BLaER1 treated with 17β-estradiol and CSF1 and Interleukin-3, amounts not matched to agents 10 nM and 100 nM (cell line): ENCODE results near the gene ABHD17A.

Experiments
- H3K27ac ChIP-seq, 11 experiments: shearing (Covaris generic); formaldehyde crosslinking; 2 replicates each; pipeline ENCODE4 v1.8.1; 2022
- H3K27me3 ChIP-seq, 11 experiments: shearing (Covaris generic); formaldehyde crosslinking; 2 replicates each; pipeline ENCODE4 v1.8.1; 2022
- H3K36me3 ChIP-seq, 11 experiments: shearing (Covaris generic); formaldehyde crosslinking; 2 replicates each; pipeline ENCODE4 v1.8.1; 2022
- H3K4me1 ChIP-seq, 10 experiments: shearing (Covaris generic); formaldehyde crosslinking; 2 replicates each; pipeline ENCODE4 v1.8.1; 2022
- H3K4me2 ChIP-seq, 11 experiments: shearing (Covaris generic); formaldehyde crosslinking; 2 replicates each; pipeline ENCODE4 v1.8.1; 2022
- H3K4me3 ChIP-seq, 10 experiments: shearing (Covaris generic); formaldehyde crosslinking; 2 replicates each; pipeline ENCODE4 v1.8.1; 2022
- H3K9ac ChIP-seq, 11 experiments: shearing (Covaris generic); formaldehyde crosslinking; 2 replicates each; pipeline ENCODE4 v1.8.1; 2022
- H3K9me3 ChIP-seq, 11 experiments: shearing (Covaris generic); formaldehyde crosslinking; replicated peaks in 1 of 11; 2 replicates each; pipeline ENCODE4 v1.8.1; 2022
- H4K20me1 ChIP-seq, 11 experiments: shearing (Covaris generic); formaldehyde crosslinking; 2 replicates each; pipeline ENCODE4 v1.8.1; 2022
- Cebpa-rat ChIP-seq, 11 experiments: shearing (Covaris generic); IDR thresholded peaks; 2 replicates each; pipeline ENCODE4 v1.8.1; 2022

Gene ABHD17A

GRCh38 chr19:1862424-1863327, 22.6 kb downstream of the ABHD17A start:
- Histone ChIP-seq H3K4me3 (peak overlapping the region; percentile 79 to 100 (median 95)), H3K4me1 (peaks cover 34 to 52% (median 49%) of the 10 kb centered on the region in 10 experiments), H3K27ac (peak overlapping the region; percentile 73 to 100 (median 94)), H4K20me1 (peaks cover 46 to 60% (median 49%) of the 10 kb centered on the region in 11 experiments), H3K36me3 (peaks cover 0 to 8% (median 0%) of the 10 kb centered on the region in 11 experiments; a peak in 3 of 22 replicates), H3K9ac (peak overlapping the region; percentile 88 to 98 (median 95)), H3K9me3 (no peaks in the 10 kb centered on the region), H3K4me2 (peak overlapping the region; percentile 98 to 100 (median 99)), H3K27me3 (no peaks in the 10 kb centered on the region)
- TF ChIP-seq Cebpa-rat (IDR thresholded peaks at IDR 0.05), result no peak

- peaks cover 0 to 3% (median 0%) of the 10 kb centered on the region in 11 experiments; a peak in 3 of 22 replicates for H3K36me3 ChIP-seq
- H3K9ac ChIP-seq, result peak overlapping the region; percentile 88 to 98 (median 95)
- H3K27ac ChIP-seq, result peak overlapping the region; percentile 42 to 100 (median 94); a peak in 21 of 22 replicates
- no peaks in the 10 kb centered on the region for H3K27me3 ChIP-seq
- no peaks in the 10 kb centered on the region for H3K9me3 ChIP-seq
- TF ChIP-seq Cebpa-rat (IDR thresholded peaks at IDR 0.05), result no peak
- H4K20me1 ChIP-seq, result peaks cover 46 to 60% (median 51%) of the 10 kb centered on the region in 11 experiments
- peak overlapping the region; percentile 98 to 100 (median 99) for H3K4me2 ChIP-seq
- peak overlapping the region; percentile 79 to 100 (median 95) for H3K4me3 ChIP-seq
- H3K4me1 ChIP-seq, result peaks cover 35 to 58% (median 54%) of the 10 kb centered on the region in 10 experiments
Observed at GRCh38 chr19:1862068-1862423, 23.2 kb downstream of the ABHD17A start.

DNA sequence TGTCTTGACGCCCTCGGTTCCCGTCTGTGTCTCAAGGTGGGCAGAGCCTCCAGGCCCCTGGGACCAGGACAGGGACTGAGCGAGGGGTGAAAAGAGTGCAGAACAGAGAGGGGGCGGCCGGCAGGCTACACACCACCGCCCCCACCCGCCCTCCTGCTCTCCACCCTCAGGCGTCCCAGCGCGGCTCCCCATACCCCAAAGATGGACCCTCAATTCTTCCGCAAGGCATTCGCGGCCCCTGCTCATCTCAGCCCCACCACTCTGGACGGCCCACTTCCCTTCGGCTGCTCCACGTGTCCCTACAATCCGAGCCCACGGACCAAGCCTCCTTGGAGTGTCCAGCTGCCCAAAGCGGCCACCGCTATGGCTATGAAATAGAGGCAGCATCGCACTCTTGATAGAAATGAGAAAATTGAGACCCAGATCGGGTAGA, 23.7 kb downstream of the ABHD17A start:
- peak overlapping the region; percentile 79 to 100 (median 95) for H3K4me3 ChIP-seq
- H4K20me1 ChIP-seq, result peaks cover 46 to 64% (median 51%) of the 10 kb centered on the region in 11 experiments
- H3K9me3 ChIP-seq, result no peaks in the 10 kb centered on the region
- H3K4me2 ChIP-seq, result peak overlapping the region; percentile 98 to 100 (median 99)
- H3K4me1 ChIP-seq, result peaks cover 35 to 60% (median 56%) of the 10 kb centered on the region in 10 experiments
- no peak for TF ChIP-seq Cebpa-rat (IDR thresholded peaks at IDR 0.05)
- no peaks in the 10 kb centered on the region for H3K36me3 ChIP-seq
- H3K9ac ChIP-seq, result peak overlapping the region; percentile 88 to 98 (median 95)
- no peaks in the 10 kb centered on the region for H3K27me3 ChIP-seq
- H3K27ac ChIP-seq, result peak overlapping the region; percentile 21 to 100 (median 94); a peak in 21 of 22 replicates

DNA sequence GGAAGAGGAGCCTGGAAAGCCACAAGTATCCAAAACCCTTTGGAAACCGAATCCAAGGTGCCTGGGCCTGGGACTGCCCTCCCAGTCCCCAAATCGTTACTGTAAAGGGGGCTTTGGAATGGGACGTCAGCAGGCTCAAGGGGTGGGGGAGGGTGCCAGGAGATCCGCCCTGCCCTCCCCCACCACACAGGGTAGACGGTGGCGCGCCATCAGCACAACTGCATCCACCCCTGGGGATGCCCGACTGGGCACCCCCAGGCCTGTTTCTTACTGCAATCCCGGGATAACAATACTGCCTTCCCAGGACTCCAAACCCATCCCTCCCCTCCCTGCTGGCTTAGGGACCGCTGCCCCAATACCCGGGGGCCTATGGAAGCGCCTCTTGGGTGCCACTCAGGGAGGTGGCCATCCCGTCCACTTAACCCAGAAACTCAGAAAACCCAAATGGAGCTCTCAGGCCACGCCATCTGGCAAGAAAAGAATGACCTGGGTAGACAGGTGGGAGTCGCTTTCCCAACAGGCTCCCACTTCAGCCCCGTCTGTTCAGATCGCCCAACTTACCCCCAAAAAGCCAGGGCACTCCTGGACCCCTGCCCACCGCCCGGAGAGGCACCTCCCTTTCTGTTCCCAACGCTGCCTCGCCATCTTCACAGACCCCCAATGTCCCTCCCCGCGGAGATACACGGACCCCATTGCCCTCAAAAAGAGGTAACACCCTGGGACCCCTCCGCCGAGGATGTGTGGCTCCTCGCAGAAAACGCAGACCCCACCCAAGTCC, 24.3 kb downstream of the ABHD17A start:
- H3K4me2 ChIP-seq, result peak overlapping the region; percentile 98 to 100 (median 99)
- H3K4me1 ChIP-seq, result peaks cover 40 to 65% (median 61%) of the 10 kb centered on the region in 10 experiments
- no peak for TF ChIP-seq Cebpa-rat (IDR thresholded peaks at IDR 0.05)
- peak overlapping the region; percentile 88 to 98 (median 95) for H3K9ac ChIP-seq
- H3K9me3 ChIP-seq, result no peaks in the 10 kb centered on the region
- H3K36me3 ChIP-seq, result no peaks in the 10 kb centered on the region
- H3K27ac ChIP-seq, result peak overlapping the region; percentile 21 to 100 (median 94); a peak in 21 of 22 replicates
- no peaks in the 10 kb centered on the region for H3K27me3 ChIP-seq
- H3K4me3 ChIP-seq, result peak overlapping the region; percentile 79 to 100 (median 95)
- H4K20me1 ChIP-seq, result peaks cover 46 to 70% (median 51%) of the 10 kb centered on the region in 11 experiments

DNA sequence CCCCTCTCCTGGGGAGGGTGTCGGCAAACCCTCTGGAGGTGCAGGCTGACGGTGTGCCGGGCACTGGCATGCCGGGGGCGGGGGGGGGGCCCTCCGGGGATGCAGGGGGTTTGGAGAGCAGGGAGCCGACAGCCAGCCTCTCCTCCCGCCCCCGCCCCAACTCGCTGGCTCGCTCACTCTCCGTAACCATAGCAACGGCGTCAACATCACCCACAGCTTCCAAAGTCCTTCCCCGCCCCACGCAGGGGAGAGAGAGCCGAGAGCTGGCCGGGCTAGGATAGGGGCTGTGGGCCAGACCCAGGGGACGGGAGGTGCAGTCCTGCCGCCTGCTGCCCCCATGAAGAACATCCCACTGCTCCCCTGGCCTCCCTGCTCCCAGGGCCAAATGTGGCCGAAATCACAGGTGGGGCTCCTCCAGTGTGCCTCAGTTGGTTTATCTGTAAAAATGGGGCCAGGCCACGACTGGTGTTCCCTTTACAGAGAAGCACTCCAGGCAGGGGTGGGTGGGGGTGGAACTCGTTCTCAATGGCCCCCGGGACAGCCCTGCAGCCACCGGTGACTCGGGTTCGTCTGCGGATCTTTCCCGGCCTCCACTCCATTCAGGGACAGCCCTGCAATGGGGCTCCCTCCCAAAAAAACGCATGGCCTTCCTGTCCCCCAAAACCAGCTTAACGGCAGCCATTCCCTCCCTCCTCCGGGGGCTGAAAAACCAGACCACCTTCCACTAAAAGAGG, 25.1 kb downstream of the ABHD17A start:
- Histone ChIP-seq H3K27ac (peak overlapping the region; percentile 17 to 100 (median 89); a peak in 20 of 22 replicates), H3K4me3 (peak overlapping the region; percentile 79 to 100 (median 95)), H3K36me3 (no peaks in the 10 kb centered on the region), H3K4me2 (peak overlapping the region; percentile 98 to 100 (median 99)), H3K9ac (peak overlapping the region; percentile 88 to 98 (median 95)), H4K20me1 (peaks cover 46 to 78% (median 51%) of the 10 kb centered on the region in 11 experiments), H3K27me3 (no peaks in the 10 kb centered on the region), H3K9me3 (no peaks in the 10 kb centered on the region), H3K4me1 (peaks cover 40 to 67% (median 63%) of the 10 kb centered on the region in 10 experiments)
- TF ChIP-seq Cebpa-rat (IDR thresholded peaks at IDR 0.05), result no peak

DNA sequence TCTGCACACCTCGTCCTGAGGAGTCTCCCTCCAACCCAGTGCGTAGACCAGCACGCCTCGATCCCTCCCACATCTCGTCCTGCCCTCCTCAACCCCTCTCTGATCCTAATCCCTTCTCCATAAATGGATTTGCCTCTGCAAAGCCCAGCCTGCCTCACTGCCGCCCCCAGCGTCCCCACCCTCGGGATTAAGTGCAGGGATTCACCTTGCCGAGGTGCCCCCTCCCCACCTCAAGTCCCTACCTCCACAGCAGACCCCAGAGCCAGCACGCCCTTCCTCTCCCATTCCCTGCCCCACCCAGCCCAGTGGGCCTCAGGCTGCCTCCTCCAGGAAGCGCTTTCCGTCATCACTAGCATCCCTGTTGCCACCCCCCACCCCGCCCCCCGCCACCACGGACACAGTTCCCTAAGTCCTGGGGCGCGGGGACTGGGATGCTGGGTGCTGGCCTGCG, 25.9 kb downstream of the ABHD17A start:
- Histone ChIP-seq H3K36me3 (peaks cover 0 to 4% (median 2%) of the 10 kb centered on the region in 11 experiments; a peak in 12 of 22 replicates), H3K4me3 (peak overlapping the region; percentile 79 to 100 (median 95); a peak in 17 of 20 replicates), H3K4me1 (peaks cover 43 to 69% (median 66%) of the 10 kb centered on the region in 10 experiments), H3K9ac (peak overlapping the region in 10 of 11 experiments; percentile 89 to 98 (median 95); a peak in 20 of 22 replicates), H3K4me2 (peak overlapping the region; percentile 98 to 100 (median 99)), H3K27ac (peak overlapping the region in 8 of 11 experiments; percentile 27 to 99 (median 96); a peak in 10 of 22 replicates), H4K20me1 (peaks cover 46 to 87% (median 56%) of the 10 kb centered on the region in 11 experiments), H3K27me3 (no peaks in the 10 kb centered on the region), H3K9me3 (no peaks in the 10 kb centered on the region)
- no peak for TF ChIP-seq Cebpa-rat (IDR thresholded peaks at IDR 0.05)

DNA sequence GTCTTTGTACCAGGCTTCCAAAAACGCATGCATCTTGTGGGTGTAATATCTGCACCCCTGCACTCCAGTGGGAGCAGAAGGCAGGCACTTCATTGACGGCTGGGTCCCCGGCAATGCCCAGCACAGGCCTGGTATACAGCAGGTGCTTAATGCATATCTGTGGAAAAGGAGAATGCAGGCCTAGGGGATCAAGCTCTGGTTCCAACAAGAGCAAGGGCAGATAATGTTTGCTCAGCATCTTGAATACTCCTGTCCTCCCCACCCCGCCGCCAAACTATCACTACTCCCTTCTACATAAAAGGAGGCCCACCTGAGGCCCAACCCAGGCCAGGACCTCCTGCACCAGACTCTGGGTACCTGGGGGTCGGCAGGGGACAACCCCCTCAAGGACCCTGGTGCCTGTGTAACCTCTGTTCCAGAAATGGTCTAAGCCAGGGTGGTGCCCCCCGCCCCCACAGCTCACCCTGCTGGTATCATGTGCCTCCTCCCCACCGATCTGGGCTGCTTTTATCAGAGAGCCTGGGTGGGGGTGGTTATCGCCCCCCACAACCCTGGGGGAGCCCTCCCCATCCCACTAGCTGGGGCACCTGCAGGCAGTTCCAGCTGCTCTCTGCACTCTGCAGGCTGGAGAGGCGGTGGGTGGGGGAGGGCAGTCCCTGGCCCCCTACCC, 26.7 kb downstream of the ABHD17A start:
- Histone ChIP-seq H3K4me3 (peak overlapping the region; percentile 23 to 100 (median 84); a peak in 10 of 20 replicates), H3K4me2 (peak overlapping the region; percentile 98 to 100 (median 99)), H4K20me1 (peaks cover 46 to 95% (median 60%) of the 10 kb centered on the region in 11 experiments), H3K36me3 (peaks cover 0 to 9% (median 6%) of the 10 kb centered on the region in 11 experiments; a peak in 13 of 22 replicates), H3K4me1 (peaks cover 51 to 77% (median 74%) of the 10 kb centered on the region in 10 experiments), H3K27me3 (no peaks in the 10 kb centered on the region), H3K9ac (peak overlapping the region; percentile 87 to 98 (median 93); a peak in 20 of 22 replicates), H3K27ac (peak overlapping the region in 9 of 11 experiments; percentile 93 to 99 (median 96); a peak in 19 of 22 replicates), H3K9me3 (no peaks in the 10 kb centered on the region)
- TF ChIP-seq Cebpa-rat (IDR thresholded peaks at IDR 0.05), result no peak
